Myometrial cell (primary cell): ENCODE measurements around the gene MYPOP. TPM values are rescaled to one million over a fixed set of nuclear protein-coding genes. Genes with fewer than 3 reads are reported as not detected.

ENCODE experiments used
- total RNA-seq: library from RNA; depleted of rRNA; stranded (reverse); fragments of >200 nt; gene quantifications from 2 replicates; pipeline ENCODE4 v1.2.3, GENCODE V29; 2015

Gene MYPOP
- 0.53 and 3.5 TPM in 2 replicates for total RNA-seq

DNA sequence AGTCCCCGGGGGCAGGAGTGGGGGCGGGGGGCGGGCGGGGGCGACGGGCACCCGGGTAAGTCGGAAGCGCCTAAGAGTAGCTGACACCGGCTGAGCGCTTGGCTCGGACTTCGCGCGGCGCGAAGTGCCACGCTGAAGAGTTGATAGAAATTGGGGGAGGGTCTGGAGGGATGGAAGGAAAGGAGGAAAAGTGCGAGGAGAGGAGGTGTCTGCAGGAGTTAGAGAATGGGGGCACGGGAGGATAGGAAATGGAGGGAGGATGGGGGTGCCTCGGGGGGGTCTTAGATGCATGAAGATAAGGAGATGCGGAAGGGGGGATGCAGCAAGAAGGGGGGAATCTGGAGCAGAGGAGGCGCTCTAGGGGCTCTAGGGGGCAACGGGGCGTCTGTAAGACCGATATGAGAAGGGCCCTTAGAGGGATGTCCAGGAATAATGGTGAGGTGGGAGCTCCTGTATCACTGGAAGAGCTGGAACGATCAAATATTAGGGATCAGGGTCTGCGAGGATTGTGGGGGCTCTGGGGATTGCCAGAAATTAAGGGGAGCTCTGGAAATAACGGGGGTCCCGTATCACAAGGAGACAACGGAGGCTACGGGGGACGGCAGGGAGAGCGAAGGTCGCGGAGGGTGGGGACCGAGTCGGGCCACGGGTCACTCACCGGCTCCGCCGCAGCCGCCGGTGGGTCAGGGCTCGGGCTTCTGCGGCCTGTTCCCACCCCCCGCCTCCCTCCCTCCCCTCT is at the start of gene MYPOP:
Gene MYPOP, minus strand, starts transcription at position 702 of the 739 bp plus-strand sequence. CDS start 840 bp downstream, outside the sequence.

DNA sequence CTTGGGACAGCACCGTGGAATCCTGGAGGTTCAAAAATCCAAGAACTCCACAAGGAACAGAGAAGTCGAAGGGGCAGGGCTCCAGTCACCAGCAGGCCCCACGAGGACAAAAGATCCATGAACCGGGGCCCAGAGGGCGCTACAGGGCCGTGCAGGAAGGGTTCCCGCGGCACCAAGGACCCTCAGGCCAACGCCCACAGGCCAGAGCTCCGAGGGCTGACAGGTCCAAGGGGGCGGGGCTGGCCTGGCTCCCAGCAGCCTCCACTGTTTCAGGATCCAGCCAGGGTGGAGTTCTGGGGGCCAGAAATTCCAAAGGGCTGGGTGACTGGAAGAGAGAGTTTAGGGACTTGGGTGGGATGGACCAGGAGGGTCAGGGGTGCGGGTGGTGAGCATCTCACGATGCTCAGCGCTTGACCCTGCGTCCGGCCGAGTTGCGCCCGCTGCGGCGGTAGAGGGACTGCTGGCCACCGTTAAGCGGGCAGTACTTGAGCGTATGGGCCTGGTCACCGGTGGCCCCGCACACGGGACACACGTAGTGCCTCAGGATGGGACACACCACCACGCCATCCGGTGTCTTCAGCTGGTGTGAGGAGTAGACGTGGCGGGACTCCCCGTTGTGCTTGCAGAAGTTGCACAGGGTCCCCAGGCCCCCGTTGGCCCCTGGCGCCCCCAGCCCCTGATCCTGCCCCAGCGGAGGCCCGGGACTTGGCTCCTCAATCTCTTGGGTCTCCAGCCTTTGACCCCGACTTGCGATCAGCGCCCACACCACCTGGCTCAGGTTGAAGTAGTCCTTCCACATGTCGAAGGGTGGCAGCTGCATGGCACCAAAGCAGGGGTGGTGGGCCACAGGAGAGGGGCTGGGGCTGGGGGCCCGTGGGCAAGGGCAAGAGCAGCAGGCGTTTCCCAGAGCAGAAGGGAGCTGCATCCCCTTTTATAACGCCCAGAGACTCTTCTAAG is 11.7 kb upstream of the MYPOP start, which contains the start of gene NANOS2:
Gene NANOS2, minus strand, starts transcription at position 905 of the 957 bp plus-strand sequence. Its CDS starts 85 bp downstream, at position 820.

GRCh38 chr19:45885556-45886426 is 16.6 kb downstream of the MYPOP start, which contains the start of gene IRF2BP1:
TSS of gene IRF2BP1 (minus strand) at chr19:45886141. CDS start at chr19:45885774, 367 bp downstream.

DNA sequence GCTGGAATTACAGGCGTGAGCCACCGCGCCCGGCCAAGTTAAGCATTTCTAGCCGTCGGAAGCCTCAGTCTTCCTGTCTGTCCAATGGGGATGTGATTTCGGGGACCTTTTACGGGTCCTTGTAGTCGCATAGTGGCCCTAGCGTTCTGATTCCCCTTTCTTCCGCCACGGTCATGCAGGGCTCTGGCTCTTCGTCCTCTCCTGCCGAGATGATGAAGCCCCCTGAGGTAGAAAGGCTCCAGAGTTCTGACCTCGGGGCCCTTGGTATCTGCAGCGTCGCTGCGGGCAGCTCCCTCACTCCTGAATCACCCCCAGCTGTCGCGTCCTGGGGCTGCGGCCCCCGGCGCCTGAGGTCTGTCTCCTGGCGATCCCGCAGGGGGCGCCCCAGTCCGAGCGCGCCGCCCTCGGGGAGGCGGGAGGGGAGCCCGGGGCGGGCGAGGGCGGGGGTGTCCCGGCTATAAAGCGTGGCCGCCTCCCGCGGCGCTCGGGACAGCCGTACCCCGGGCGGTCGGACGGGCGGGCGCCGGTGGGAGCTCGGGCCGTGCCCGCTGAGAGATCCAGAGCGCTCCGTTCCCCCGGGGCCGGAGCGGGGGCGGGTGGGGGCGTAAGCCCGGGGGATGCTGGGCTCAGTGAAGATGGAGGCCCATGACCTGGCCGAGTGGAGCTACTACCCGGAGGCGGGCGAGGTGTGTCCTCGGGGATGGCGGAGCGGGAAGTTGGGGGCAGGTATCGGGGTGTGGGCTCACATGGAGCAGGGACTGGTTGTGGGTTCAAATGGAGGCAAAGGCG is 38.4 kb downstream of the MYPOP start, which contains the start of gene FOXA3:
Gene FOXA3, plus strand, starts transcription at position 487 of the 789 bp plus-strand sequence. Its CDS starts 131 bp downstream, at position 618.

GRCh38 chr19:45862564-45863334 is 39.7 kb downstream of the MYPOP start, which contains the start of gene SYMPK:
TSS of gene SYMPK (minus strand) at chr19:45863147. CDS start at chr19:45854495, 8,652 bp downstream.

Other genes with a start within 250 kb of the MYPOP start
- 0.18 TPM in 1 of 2 replicates, not detected in the other for gene GIPR, start 234.4 kb downstream of the MYPOP start, total RNA-seq
- 306 and 318 TPM in 2 replicates for gene SNRPD2, start 210.7 kb downstream of the MYPOP start, total RNA-seq
- 29.2 and 49.6 TPM in 2 replicates for gene QPCTL, start 209.9 kb downstream of the MYPOP start, total RNA-seq
- 8.7 and 8.9 TPM in 2 replicates for gene FBXO46, start 171.7 kb downstream of the MYPOP start, total RNA-seq
- not detected in 2 replicates for gene MEIOSIN, start 169.2 kb downstream of the MYPOP start, total RNA-seq
- gene SIX5, start 133.4 kb downstream of the MYPOP start, total RNA-seq, result 16.1 and 21.0 TPM in 2 replicates
- gene DMPK, start 120.1 kb downstream of the MYPOP start, total RNA-seq, result 17.6 and 23.9 TPM in 2 replicates
- 30.8 and 31.1 TPM in 2 replicates for gene DMWD, start 109.8 kb downstream of the MYPOP start, total RNA-seq
- not detected in 2 replicates for gene RSPH6A, start 87.3 kb downstream of the MYPOP start, total RNA-seq
- gene SYMPK, start 39.5 kb downstream of the MYPOP start, total RNA-seq, result 33.5 and 40.6 TPM in 2 replicates
- not detected in 2 replicates for gene FOXA3, start 38.3 kb downstream of the MYPOP start, total RNA-seq
- 21.1 and 32.6 TPM in 2 replicates for gene IRF2BP1, start 16.5 kb downstream of the MYPOP start, total RNA-seq
- gene NANOS2, start 12.2 kb upstream of the MYPOP start, total RNA-seq, result not detected in 2 replicates
- gene NOVA2, start 71.3 kb upstream of the MYPOP start, total RNA-seq, result not detected in 2 replicates
- gene CCDC61, start 92.9 kb upstream of the MYPOP start, total RNA-seq, result 11.2 and 12.9 TPM in 2 replicates
- not detected in 2 replicates for gene PGLYRP1, start 120.4 kb upstream of the MYPOP start, total RNA-seq
- gene IGFL4, start 138.4 kb upstream of the MYPOP start, total RNA-seq, result not detected in 2 replicates
- 5.0 TPM in 1 of 2 replicates, not detected in the other for gene IGFL3, start 222.1 kb upstream of the MYPOP start, total RNA-seq
- gene IGFL2, start 245.6 kb upstream of the MYPOP start, total RNA-seq, result not detected in 2 replicates